ENCODE results near the gene WDR86. TPM values are rescaled to one million over a fixed set of nuclear protein-coding genes. Genes with fewer than 3 reads are reported as not detected.

Gene WDR86
- polyA plus RNA-seq, 1 donor from 2014 or later = 46.2 TPM

GRCh38 chr7:151368136-151368571 is 41.7 kb downstream of the WDR86 start:
- Histone ChIP-seq H3K9me2 (ENCODE audit: insufficient read depth, low read length) (no peaks in the 10 kb centered on the region), H3K79me2 (replicated peaks; ENCODE audit: insufficient read depth, low read length) (no peaks in the 10 kb centered on the region), H3K27me3 (ENCODE audit: insufficient read depth, low read depth, low read length) (no peaks in the 10 kb centered on the region), H3K4me2 (ENCODE audit: low read length) (no peak overlapping the region), H3K9ac (ENCODE audit: low read length) (no peak overlapping the region), H3K9me3 (ENCODE audit: low read length) (no peaks in the 10 kb centered on the region), H3F3A (ENCODE audit: insufficient read depth, low read length, poor library complexity, severe bottlenecking) (no peaks in the 10 kb centered on the region), H3K27ac (ENCODE audit: low read length) (no peak overlapping the region), H2AFZ (ENCODE audit: low read depth, low read length) (no peak overlapping the region), H3K36me3 (ENCODE audit: insufficient read depth, low read length) (no peaks in the 10 kb centered on the region), H4K20me1 (ENCODE audit: insufficient read depth) (no peaks in the 10 kb centered on the region), H3K4me3 (ENCODE audit: low read length) (no peak overlapping the region)
- no peak for TF ChIP-seq TAF1 (IDR thresholded peaks at IDR 0.05; ENCODE audit: low read depth)
- no peak for TF ChIP-seq POLR2AphosphoS5 (IDR thresholded peaks at IDR 0.05)
- TF ChIP-seq EZH2 (IDR thresholded peaks at IDR 0.05; ENCODE audit: borderline replicate concordance, insufficient read depth, low read length, poor library complexity, severe bottlenecking) = no peak
- TF ChIP-seq, protein P1, sequence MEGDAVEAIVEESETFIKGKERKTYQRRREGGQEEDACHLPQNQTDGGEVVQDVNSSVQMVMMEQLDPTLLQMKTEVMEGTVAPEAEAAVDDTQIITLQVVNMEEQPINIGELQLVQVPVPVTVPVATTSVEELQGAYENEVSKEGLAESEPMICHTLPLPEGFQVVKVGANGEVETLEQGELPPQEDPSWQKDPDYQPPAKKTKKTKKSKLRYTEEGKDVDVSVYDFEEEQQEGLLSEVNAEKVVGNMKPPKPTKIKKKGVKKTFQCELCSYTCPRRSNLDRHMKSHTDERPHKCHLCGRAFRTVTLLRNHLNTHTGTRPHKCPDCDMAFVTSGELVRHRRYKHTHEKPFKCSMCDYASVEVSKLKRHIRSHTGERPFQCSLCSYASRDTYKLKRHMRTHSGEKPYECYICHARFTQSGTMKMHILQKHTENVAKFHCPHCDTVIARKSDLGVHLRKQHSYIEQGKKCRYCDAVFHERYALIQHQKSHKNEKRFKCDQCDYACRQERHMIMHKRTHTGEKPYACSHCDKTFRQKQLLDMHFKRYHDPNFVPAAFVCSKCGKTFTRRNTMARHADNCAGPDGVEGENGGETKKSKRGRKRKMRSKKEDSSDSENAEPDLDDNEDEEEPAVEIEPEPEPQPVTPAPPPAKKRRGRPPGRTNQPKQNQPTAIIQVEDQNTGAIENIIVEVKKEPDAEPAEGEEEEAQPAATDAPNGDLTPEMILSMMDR (IDR thresholded peaks at IDR 0.05; ENCODE audit: poor library complexity, severe bottlenecking) = peak; percentile 88
- peak; percentile 32 for TF ChIP-seq MXI1 (conservative IDR thresholded peaks at IDR 0.05; ENCODE audit: poor library complexity, severe bottlenecking)
- no peak for TF ChIP-seq REST (IDR thresholded peaks at IDR 0.05; ENCODE audit: borderline replicate concordance)
- peak; percentile 79 for TF ChIP-seq RAD21 (conservative IDR thresholded peaks at IDR 0.05)
- peak; percentile 92 for TF ChIP-seq SMC3 (conservative IDR thresholded peaks at IDR 0.05; ENCODE audit: poor library complexity)
- TF ChIP-seq EP300 (conservative IDR thresholded peaks at IDR 0.05; ENCODE audit: poor library complexity, severe bottlenecking) = no peak

- no peak overlapping the region for H3K4me2 ChIP-seq (ENCODE audit: low read length)
- no peaks in the 10 kb centered on the region for H3K79me2 ChIP-seq (replicated peaks; ENCODE audit: insufficient read depth, low read length)
- H3K27ac ChIP-seq (ENCODE audit: low read length) = no peak overlapping the region
- no peaks in the 10 kb centered on the region for H3F3A ChIP-seq (ENCODE audit: insufficient read depth, low read length, poor library complexity, severe bottlenecking)
- H3K9ac ChIP-seq (ENCODE audit: low read length) = no peak overlapping the region
- no peaks in the 10 kb centered on the region for H3K27me3 ChIP-seq (ENCODE audit: insufficient read depth, low read depth, low read length)
- H4K20me1 ChIP-seq (ENCODE audit: insufficient read depth) = no peaks in the 10 kb centered on the region
- no peaks in the 10 kb centered on the region for H3K36me3 ChIP-seq (ENCODE audit: insufficient read depth, low read length)
- no peaks in the 10 kb centered on the region for H3K9me3 ChIP-seq (ENCODE audit: low read length)
- TF ChIP-seq POLR2AphosphoS5 (IDR thresholded peaks at IDR 0.05) = no peak
- no peak for TF ChIP-seq TAF1 (IDR thresholded peaks at IDR 0.05; ENCODE audit: low read depth)
- TF ChIP-seq EZH2 (IDR thresholded peaks at IDR 0.05; ENCODE audit: borderline replicate concordance, insufficient read depth, low read length, poor library complexity, severe bottlenecking) = no peak
- TF ChIP-seq, protein P1 (IDR thresholded peaks at IDR 0.05; ENCODE audit: poor library complexity, severe bottlenecking) = no peak
- TF ChIP-seq MXI1 (conservative IDR thresholded peaks at IDR 0.05; ENCODE audit: poor library complexity, severe bottlenecking) = no peak
- TF ChIP-seq REST (IDR thresholded peaks at IDR 0.05; ENCODE audit: borderline replicate concordance) = no peak
- no peak for TF ChIP-seq RAD21 (conservative IDR thresholded peaks at IDR 0.05)
- no peak for TF ChIP-seq SMC3 (conservative IDR thresholded peaks at IDR 0.05; ENCODE audit: poor library complexity)
- TF ChIP-seq EP300 (conservative IDR thresholded peaks at IDR 0.05; ENCODE audit: poor library complexity, severe bottlenecking) = no peak
- H3K9me2 ChIP-seq (ENCODE audit: insufficient read depth, low read length) = no peaks in the 10 kb centered on the region
- no peak overlapping the region for H2AFZ ChIP-seq (ENCODE audit: low read depth, low read length)
- H3K4me3 ChIP-seq (ENCODE audit: low read length) = no peak overlapping the region
Measured at GRCh38 chr7:151367284-151367683, 42.6 kb downstream of the WDR86 start.

Measured in neural cell (in vitro differentiated cells).